Testis (tissue), 3 donors: Measurements from ENCODE around the gene ADPRH. TPM values are rescaled to one million over a fixed set of nuclear protein-coding genes. Genes with fewer than 3 reads are reported as not detected.

Experiments used
- DNase-seq: peaks from one replicate; pipeline ENCODE4 v3.0.0-alpha.2; 2019
- H3K27ac ChIP-seq, 2 donors: fragments of 200-600 bp; sonication (generic); one replicate each; pipeline ENCODE4 v1.5.1; 2019
- H3K27me3 ChIP-seq: fragments of 200-600 bp; sonication (generic); one replicate; pipeline ENCODE4 v1.5.1; 2019
- H3K36me3 ChIP-seq: fragments of 200-600 bp; sonication (generic); one replicate; pipeline ENCODE4 v1.5.1; 2017; ENCODE audit warnings: low read depth; ENCODE audit errors: missing control alignments
- H3K4me1 ChIP-seq: fragments of 200-600 bp; sonication (generic); one replicate; pipeline ENCODE4 v1.5.1; 2019
- H3K4me3 ChIP-seq, 2 donors: fragments of 200-600 bp; sonication (generic); one replicate each; pipeline ENCODE4 v1.5.1; 2017 to 2019
- H3K9me3 ChIP-seq: fragments of 200-600 bp; sonication (generic); one replicate; pipeline ENCODE4 v1.5.1; 2017
- POLR2A ChIP-seq: fragments of 450-650 bp; IDR thresholded peaks from one replicate; pipeline ENCODE4 v1.6.1; 2017; ENCODE audit warnings: antibody characterized with exemption, mild to moderate bottlenecking, moderate library complexity
- WGBS, 2 donors: methylation state at CpG; one replicate each; pipeline ENCODE4 v1.1.5; 2018; 5-methylcytosine and 5-hydroxymethylcytosine counted together
- intact Hi-C: fragments of 100-400 bp; cut with DNase I; formaldehyde crosslinking; loops from one replicate; pipeline ENCODE4 v1.15.1; 2023; ENCODE audit warnings: low total_unique reads
- polyA plus RNA-seq: library from polyadenylated mRNA; stranded (reverse); fragments of 350-450 nt; fragmentation: Illumina TruSeq; extraction: RNeasy Lipid Tissue Mini Kit (QIAGEN cat#74804); gene quantifications from one replicate; pipeline ENCODE4 v1.2.3, GENCODE V29; 2014; ENCODE audit warnings: low read depth, low replicate concordance; ENCODE audit not compliant: insufficient read depth
- total RNA-seq, 2 donors: library from RNA; depleted of rRNA; stranded (reverse); fragments of >200 nt; gene quantifications; one replicate each; pipeline ENCODE4 v1.2.3, GENCODE V29; 2016
- TF ChIP-seq, protein P1 (sequence below), 3 experiments: fragments of 450-650 bp in 2 of 3; fragments of 200-600 bp in 1 of 3; sonication (generic) in 1 of 3; IDR thresholded peaks; one replicate each; pipeline ENCODE4 v1.5.1; 2016 to 2019; ENCODE audit warnings: antibody characterized with exemption in 3 of 3, mild to moderate bottlenecking in 2 of 3, moderate library complexity in 1 of 3

The ADPRH gene
- total and polyA plus RNA-seq, 3 donors from 2014 or later = 7.9 to 8.6 (median 8.0) TPM

DNA sequence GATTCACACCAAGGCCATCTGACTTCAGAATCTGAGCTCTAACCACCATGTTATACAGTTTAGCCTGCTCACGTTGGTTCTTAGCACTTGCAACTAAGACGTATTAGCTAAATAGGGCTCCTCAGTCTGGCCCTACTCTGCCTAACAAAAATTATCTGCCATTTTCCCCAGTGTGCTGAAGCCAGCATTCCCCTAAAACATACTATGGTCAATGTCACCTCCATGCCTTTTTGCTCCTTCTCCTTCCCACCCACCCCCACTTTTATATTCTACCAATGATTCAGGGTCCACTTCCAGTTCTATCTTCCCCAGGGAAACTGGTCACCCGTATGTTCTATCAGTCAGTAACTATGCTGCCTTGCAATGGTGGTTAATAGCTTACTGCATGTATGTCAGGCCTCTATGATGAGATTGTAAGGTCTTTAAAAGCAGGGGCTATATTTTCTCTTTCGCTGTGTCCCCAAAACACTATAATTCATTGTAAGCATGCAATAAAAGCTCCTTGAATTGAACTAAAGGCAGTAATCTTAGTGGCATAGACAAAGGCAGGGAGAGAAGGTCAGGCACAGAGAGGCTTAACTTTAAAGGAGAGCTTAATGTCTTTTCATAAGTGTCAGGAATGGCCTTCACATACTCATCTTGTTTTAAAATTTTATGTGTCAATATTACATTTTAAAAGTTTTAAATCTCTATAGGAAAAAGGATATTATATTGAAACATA, 57.8 kb downstream of the ADPRH start:
- H3K27ac ChIP-seq = peak overlapping the region in 1 of 2 donors; percentile 39
- TF ChIP-seq, protein P1, sequence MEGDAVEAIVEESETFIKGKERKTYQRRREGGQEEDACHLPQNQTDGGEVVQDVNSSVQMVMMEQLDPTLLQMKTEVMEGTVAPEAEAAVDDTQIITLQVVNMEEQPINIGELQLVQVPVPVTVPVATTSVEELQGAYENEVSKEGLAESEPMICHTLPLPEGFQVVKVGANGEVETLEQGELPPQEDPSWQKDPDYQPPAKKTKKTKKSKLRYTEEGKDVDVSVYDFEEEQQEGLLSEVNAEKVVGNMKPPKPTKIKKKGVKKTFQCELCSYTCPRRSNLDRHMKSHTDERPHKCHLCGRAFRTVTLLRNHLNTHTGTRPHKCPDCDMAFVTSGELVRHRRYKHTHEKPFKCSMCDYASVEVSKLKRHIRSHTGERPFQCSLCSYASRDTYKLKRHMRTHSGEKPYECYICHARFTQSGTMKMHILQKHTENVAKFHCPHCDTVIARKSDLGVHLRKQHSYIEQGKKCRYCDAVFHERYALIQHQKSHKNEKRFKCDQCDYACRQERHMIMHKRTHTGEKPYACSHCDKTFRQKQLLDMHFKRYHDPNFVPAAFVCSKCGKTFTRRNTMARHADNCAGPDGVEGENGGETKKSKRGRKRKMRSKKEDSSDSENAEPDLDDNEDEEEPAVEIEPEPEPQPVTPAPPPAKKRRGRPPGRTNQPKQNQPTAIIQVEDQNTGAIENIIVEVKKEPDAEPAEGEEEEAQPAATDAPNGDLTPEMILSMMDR (IDR thresholded peaks at IDR 0.05) = no peak
- no peak for TF ChIP-seq POLR2A
- no peak for DNase-seq

DNA sequence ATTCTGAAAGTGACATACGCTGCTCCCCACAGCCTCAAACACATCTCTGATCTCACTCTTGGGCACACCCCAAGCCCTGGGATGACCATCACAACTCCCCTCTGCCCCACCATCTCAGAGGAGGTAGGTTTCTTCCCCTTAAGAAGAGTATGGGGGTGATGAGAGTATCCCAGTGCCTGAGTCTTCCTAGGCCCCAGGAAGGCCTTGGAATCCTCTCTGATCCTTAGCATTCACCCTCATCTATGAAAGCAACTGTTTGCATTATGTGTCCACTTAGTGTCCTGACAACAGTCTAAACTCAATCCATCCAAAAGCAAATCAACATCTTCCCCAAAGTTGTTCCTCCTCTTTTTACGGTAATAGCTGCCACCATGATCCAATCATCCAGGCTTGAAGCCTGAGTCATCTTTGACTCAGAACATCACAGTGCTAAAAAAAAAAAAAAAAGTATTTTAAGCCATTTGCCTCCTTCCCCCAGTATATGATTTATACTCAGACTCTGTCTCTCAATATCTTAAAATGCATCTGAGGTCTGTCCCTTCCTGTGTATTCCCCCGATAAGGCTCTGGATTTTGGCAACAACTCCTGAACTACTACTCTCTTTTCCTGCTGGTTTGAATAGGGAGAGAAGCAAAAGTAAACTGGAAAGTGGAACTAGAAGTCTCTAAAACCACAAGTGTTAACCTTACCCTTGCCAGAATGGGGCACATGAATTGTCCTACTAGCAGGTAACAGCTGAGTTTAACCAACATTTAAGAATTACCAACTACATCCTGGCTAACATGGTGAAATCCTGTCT, 58.6 kb downstream of the ADPRH start:
- no peak overlapping the region for H3K4me3 ChIP-seq
- peaks cover under 1% of the 10 kb centered on the region for H3K4me1 ChIP-seq
- H3K27me3 ChIP-seq = no peaks in the 10 kb centered on the region
- peak overlapping the region in 1 of 2 donors; percentile 39 for H3K27ac ChIP-seq
- no peaks in the 10 kb centered on the region for H3K9me3 ChIP-seq
- DNase-seq = no peak
- WGBS, 2 donors = 83% methylated on average over 3 of the region's 3 CpGs
- no peak for TF ChIP-seq POLR2A
- TF ChIP-seq, protein P1 (IDR thresholded peaks at IDR 0.05) = no peak
- intact Hi-C loops = no loop called here
- H3K36me3 ChIP-seq = no peaks in the 10 kb centered on the region

More for the DNA sequence above, 57.8 kb downstream of the ADPRH start:
- intact Hi-C loops = no loop called here
- Histone ChIP-seq H3K4me1 (peaks cover 9% of the 10 kb centered on the region), H3K4me3 (no peak overlapping the region), H3K36me3 (no peaks in the 10 kb centered on the region), H3K27me3 (no peaks in the 10 kb centered on the region), H3K9me3 (no peaks in the 10 kb centered on the region)
- WGBS, 2 donors = 84 to 95% methylated on average over 4 of the region's 4 CpGs

Other genes starting within 250 kb of the ADPRH start
- gene TMEM39A, start 115.9 kb upstream of the ADPRH start, total RNA-seq = 10 to 100 TPM; 39.8 to 46.0 TPM
- 33.5 TPM for gene TMEM39A, start 115.9 kb upstream of the ADPRH start, polyA plus RNA-seq
- gene POGLUT1, start 110.5 kb upstream of the ADPRH start, total RNA-seq = 10 to 100 TPM; 11.4 to 11.6 TPM
- gene POGLUT1, start 110.5 kb upstream of the ADPRH start, polyA plus RNA-seq = 8.8 TPM
- 10 to 100 TPM; 70.9 to 81.4 TPM for gene TIMMDC1, start 80.9 kb upstream of the ADPRH start, total RNA-seq
- gene TIMMDC1, start 80.9 kb upstream of the ADPRH start, polyA plus RNA-seq = 109 TPM
- 1 to 10 TPM in 1 of 2 donors, under 1 TPM in 1; 0.74 to 2.0 TPM for gene CD80, start 19.9 kb upstream of the ADPRH start, total RNA-seq
- 0.42 TPM for gene CD80, start 19.9 kb upstream of the ADPRH start, polyA plus RNA-seq
- gene PLA1A, start 18.4 kb downstream of the ADPRH start, total RNA-seq = 1 to 10 TPM in 1 of 2 donors, under 1 TPM in 1; 0.87 to 2.7 TPM
- gene PLA1A, start 18.4 kb downstream of the ADPRH start, polyA plus RNA-seq = 8.7 TPM
- gene POPDC2, start 81.1 kb downstream of the ADPRH start, total RNA-seq = 1 to 10 TPM; 4.1 to 5.7 TPM
- gene POPDC2, start 81.1 kb downstream of the ADPRH start, polyA plus RNA-seq = 8.0 TPM
- 10 to 100 TPM; 35.4 to 39.1 TPM for gene COX17, start 97.9 kb downstream of the ADPRH start, total RNA-seq
- 81.7 TPM for gene COX17, start 97.9 kb downstream of the ADPRH start, polyA plus RNA-seq
- gene CFAP91, start 123.5 kb downstream of the ADPRH start, total RNA-seq = 10 to 100 TPM; 28.3 to 47.6 TPM
- gene CFAP91, start 123.5 kb downstream of the ADPRH start, polyA plus RNA-seq = 58.0 TPM
- gene NR1I2, start 202.6 kb downstream of the ADPRH start, total RNA-seq = under 1 TPM; 0.47 to 0.74 TPM
- 0.57 TPM for gene NR1I2, start 202.6 kb downstream of the ADPRH start, polyA plus RNA-seq